B cell (primary cell): ENCODE results near the gene PROM2. TPM values are rescaled to one million over a fixed set of nuclear protein-coding genes. Genes with fewer than 3 reads are reported as not detected.

ENCODE experiments used
- ATAC-seq: fragments of 200-7000 bp; cut with Tn5 transposase; one replicate; pipeline ENCODE4 v1.10.0; 2021; ENCODE audit warnings: low read depth, mild to moderate bottlenecking, moderate number of reproducible peaks, moderate library complexity
- CTCF ChIA-PET: fragments of 350-600 bp; sonication (Branson Sonifier 250); formaldehyde crosslinking; loops from one replicate; lab custom pipeline; 2021; ENCODE audit warnings: antibody characterized with exemption, inconsistent platforms; lab: Charles Lee
- POLR2A ChIA-PET: fragments of 350-600 bp; sonication (Branson Sonifier 250); formaldehyde crosslinking; loops from one replicate; lab custom pipeline; 2021; ENCODE audit warnings: antibody characterized with exemption; lab: Charles Lee
- DNase-seq: peaks from one replicate; pipeline ENCODE4 v3.0.0; 2013
- H2AFZ ChIP-seq: 2 replicates; pipeline ENCODE4 v1.6.1; 2012; ENCODE audit warnings: mild to moderate bottlenecking, low read depth, low read length; ENCODE audit not compliant: insufficient read depth, poor library complexity, severe bottlenecking
- H3K27ac ChIP-seq, 2 donors: 1 replicate in 1 of 2; 2 replicates in 1 of 2; pipeline ENCODE4 v1.5.1; 2012 to 2013; ENCODE audit warnings: low read length in 2 of 2, mild to moderate bottlenecking in 2 of 2, moderate library complexity in 1 of 2
- H3K27me3 ChIP-seq, 4 experiments: fragments of 200-600 bp in 1 of 4; sonication (generic) in 1 of 4; replicated peaks in 1 of 4; 1 replicate in 2 of 4; 2 replicates in 2 of 4; pipeline versions ENCODE4 v1.6.1 to v1.7.0; 2013 to 2016; ENCODE audit warnings: low read length in 3 of 4, mild to moderate bottlenecking in 2 of 4, mixed read lengths in 1 of 4, moderate library complexity in 1 of 4; ENCODE audit not compliant: insufficient read depth in 4 of 4, control insufficient read depth in 3 of 4; ENCODE audit errors: control extremely low read depth in 1 of 4
- H3K36me3 ChIP-seq, 2 experiments: replicated peaks in 1 of 2; 1 replicate in 1 of 2; 2 replicates in 1 of 2; pipeline versions ENCODE4 v1.6.1 to v1.7.1; 2013; ENCODE audit warnings: low read length in 1 of 2; ENCODE audit not compliant: insufficient read depth in 2 of 2, control insufficient read depth in 1 of 2; ENCODE audit errors: control extremely low read depth in 1 of 2, extremely low read depth in 1 of 2
- H3K4me1 ChIP-seq, 2 donors: fragments of 200-600 bp in 1 of 2; sonication (generic) in 1 of 2; 1 replicate in 1 of 2; 2 replicates in 1 of 2; pipeline versions ENCODE4 v1.5.1 to v1.6.1; 2013 to 2017; ENCODE audit warnings: low read length in 2 of 2; ENCODE audit not compliant: control insufficient read depth in 2 of 2, insufficient read depth in 2 of 2
- H3K4me2 ChIP-seq: replicated peaks from 2 replicates; pipeline ENCODE3; 2012; ENCODE audit warnings: mild to moderate bottlenecking, low read depth, low read length; ENCODE audit not compliant: poor library complexity, severe bottlenecking
- H3K4me3 ChIP-seq, 5 experiments: fragments of 200-600 bp in 1 of 5; sonication (generic) in 1 of 5; 1 replicate in 3 of 5; 2 replicates in 2 of 5; pipeline versions ENCODE4 v1.5.1 to v1.7.0; 2011 to 2016; ENCODE audit warnings: low read length in 4 of 5, mild to moderate bottlenecking in 4 of 5, low read depth in 2 of 5, control low read depth in 1 of 5, moderate library complexity in 1 of 5; ENCODE audit not compliant: insufficient read depth in 1 of 5; ENCODE audit errors: control extremely low read depth in 1 of 5, extremely low read depth in 1 of 5
- H3K79me2 ChIP-seq: fragments of 200-600 bp; sonication (generic); one replicate; pipeline ENCODE4 v1.6.0; 2016; ENCODE audit warnings: low read length; ENCODE audit not compliant: control insufficient read depth, insufficient read depth
- H3K9ac ChIP-seq: fragments of 200-600 bp; sonication (generic); 2 replicates; pipeline ENCODE4 v1.6.1; 2017; ENCODE audit warnings: mild to moderate bottlenecking, low read length, moderate library complexity
- H3K9me3 ChIP-seq, 3 donors: one replicate each; pipeline versions ENCODE4 v1.6.1 to v1.7.1; 2013; ENCODE audit warnings: low read length in 2 of 3; ENCODE audit not compliant: control insufficient read depth in 2 of 3, insufficient read depth in 1 of 3; ENCODE audit errors: control extremely low read depth in 1 of 3
- H4K20me1 ChIP-seq: 2 replicates; pipeline ENCODE4 v1.6.0; 2012; ENCODE audit warnings: mild to moderate bottlenecking, low read length; ENCODE audit not compliant: insufficient read depth, control insufficient read depth, poor library complexity, severe bottlenecking
- H3K27ac Mint-ChIP-seq: one replicate; pipeline ENCODE4 v1.8.0; 2021; ENCODE audit warnings: mixed read lengths
- H3K27me3 Mint-ChIP-seq: one replicate; pipeline ENCODE4 v1.8.0; 2021; ENCODE audit warnings: mixed read lengths
- H3K4me1 Mint-ChIP-seq: one replicate; pipeline ENCODE4 v1.8.0; 2021; ENCODE audit warnings: mixed read lengths
- H3K4me3 Mint-ChIP-seq: one replicate; pipeline ENCODE4 v1.8.0; 2021; ENCODE audit warnings: mixed read lengths
- H3K9me3 Mint-ChIP-seq: one replicate; pipeline ENCODE4 v1.8.0; 2022; ENCODE audit warnings: mixed read lengths; ENCODE audit not compliant: insufficient read depth
- EZH2 ChIP-seq: IDR thresholded peaks from 2 replicates; pipeline ENCODE4 v1.6.1; 2012; ENCODE audit warnings: borderline replicate concordance, low read depth, mild to moderate bottlenecking, moderate library complexity, low read length; ENCODE audit not compliant: insufficient read depth, poor library complexity, severe bottlenecking
- WGBS: methylation state at CpG from one replicate; pipeline ENCODE4 v1.1.5; 2013; ENCODE audit warnings: missing lambda C conversion rate; ENCODE audit not compliant: insufficient coverage; 5-methylcytosine and 5-hydroxymethylcytosine counted together
- intact Hi-C: fragments of 100-400 bp; cut with micrococcal nuclease; formaldehyde crosslinking; loops from one replicate; pipeline ENCODE4 v1.10.0; 2022
- polyA plus RNA-seq: library from polyadenylated mRNA; depleted of rRNA; stranded (reverse); fragments of >200 nt; gene quantifications from 2 replicates; pipeline ENCODE4 v1.2.3, GENCODE V29; 2012
- total RNA-seq, 2 donors: library from RNA; stranded (reverse); fragments of 120-200 nt in 1 of 2; gene quantifications; 1 replicate in 1 of 2; 2 replicates in 1 of 2; pipeline versions ENCODE4 v1.2.3 to v1.2.4, GENCODE V29; 2013 to 2022
- TF ChIP-seq, protein P1 (sequence below): fragments of 200-600 bp; IDR thresholded peaks from one replicate; pipeline ENCODE4 v1.8.0; 2022; ENCODE audit warnings: antibody characterized with exemption, mild to moderate bottlenecking

Gene PROM2
- total and polyA plus RNA-seq, 2 donors (not counting 1 experiment from before 2014, with no cell fraction given), result 0.67 to 1.3 TPM

DNA sequence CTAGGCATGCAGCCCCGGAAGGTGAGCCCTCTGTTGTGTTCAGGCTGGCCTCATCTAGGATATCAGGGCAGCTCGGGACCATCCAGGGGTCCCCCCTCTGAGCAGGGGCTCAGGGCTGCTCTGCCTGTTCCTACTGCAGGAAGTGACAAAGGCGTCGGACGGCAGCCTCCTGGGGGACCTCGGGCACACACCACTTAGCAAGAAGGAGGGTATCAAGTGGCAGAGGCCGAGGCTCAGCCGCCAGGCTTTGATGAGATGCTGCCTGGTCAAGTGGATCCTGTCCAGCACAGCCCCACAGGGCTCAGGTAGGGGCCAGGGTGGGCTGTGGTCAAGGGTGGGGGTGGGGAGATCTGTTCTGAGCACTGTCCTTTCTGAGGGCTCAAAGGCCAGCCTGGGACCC lies 36.0 kb downstream of the PROM2 start:
- CTCF ChIA-PET, result no interaction called here
- DNase-seq (no peak), ATAC-seq (no peak)
- Histone ChIP-seq H3K27me3 (no peaks in the 10 kb centered on the region), H3K9ac (no peak overlapping the region), H3K4me2 (no peak overlapping the region), H3K27ac (no peak overlapping the region), H3K4me1 (no peaks in the 10 kb centered on the region), H3K9me3 (no peaks in the 10 kb centered on the region), H3K4me3 (no peak overlapping the region), H2AFZ (no peak overlapping the region), H3K36me3 (no peaks in the 10 kb centered on the region), H3K79me2 (no peaks in the 10 kb centered on the region), H4K20me1 (no peaks in the 10 kb centered on the region)
- H3K4me3 Mint-ChIP-seq, result no peak overlapping the region
- H3K27me3 Mint-ChIP-seq, result peaks cover 5% of the 10 kb centered on the region
- H3K4me1 Mint-ChIP-seq, result no peaks in the 10 kb centered on the region
- no peak overlapping the region for H3K27ac Mint-ChIP-seq
- 82% methylated on average over 8 of the region's 8 CpGs for WGBS
- H3K9me3 Mint-ChIP-seq, result no peaks in the 10 kb centered on the region
- no peak for TF ChIP-seq EZH2
- TF ChIP-seq, protein P1, sequence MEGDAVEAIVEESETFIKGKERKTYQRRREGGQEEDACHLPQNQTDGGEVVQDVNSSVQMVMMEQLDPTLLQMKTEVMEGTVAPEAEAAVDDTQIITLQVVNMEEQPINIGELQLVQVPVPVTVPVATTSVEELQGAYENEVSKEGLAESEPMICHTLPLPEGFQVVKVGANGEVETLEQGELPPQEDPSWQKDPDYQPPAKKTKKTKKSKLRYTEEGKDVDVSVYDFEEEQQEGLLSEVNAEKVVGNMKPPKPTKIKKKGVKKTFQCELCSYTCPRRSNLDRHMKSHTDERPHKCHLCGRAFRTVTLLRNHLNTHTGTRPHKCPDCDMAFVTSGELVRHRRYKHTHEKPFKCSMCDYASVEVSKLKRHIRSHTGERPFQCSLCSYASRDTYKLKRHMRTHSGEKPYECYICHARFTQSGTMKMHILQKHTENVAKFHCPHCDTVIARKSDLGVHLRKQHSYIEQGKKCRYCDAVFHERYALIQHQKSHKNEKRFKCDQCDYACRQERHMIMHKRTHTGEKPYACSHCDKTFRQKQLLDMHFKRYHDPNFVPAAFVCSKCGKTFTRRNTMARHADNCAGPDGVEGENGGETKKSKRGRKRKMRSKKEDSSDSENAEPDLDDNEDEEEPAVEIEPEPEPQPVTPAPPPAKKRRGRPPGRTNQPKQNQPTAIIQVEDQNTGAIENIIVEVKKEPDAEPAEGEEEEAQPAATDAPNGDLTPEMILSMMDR, result no peak
- POLR2A ChIA-PET, result no interaction called here
- intact Hi-C loops, result no loop called here

- Mint-ChIP-seq H3K4me1 (no peaks in the 10 kb centered on the region), H3K27ac (no peak overlapping the region), H3K27me3 (peaks cover 5% of the 10 kb centered on the region), H3K9me3 (no peaks in the 10 kb centered on the region), H3K4me3 (no peak overlapping the region)
- H4K20me1 ChIP-seq, result no peaks in the 10 kb centered on the region
- no peak overlapping the region for H2AFZ ChIP-seq
- CTCF ChIA-PET, result no interaction called here
- 94% methylated on average over 2 of the region's 4 CpGs for WGBS
- H3K27ac ChIP-seq, result no peak overlapping the region
- no peaks in the 10 kb centered on the region for H3K27me3 ChIP-seq
- H3K9me3 ChIP-seq, result no peaks in the 10 kb centered on the region
- no peaks in the 10 kb centered on the region for H3K79me2 ChIP-seq
- ATAC-seq (no peak), DNase-seq (no peak)
- no peaks in the 10 kb centered on the region for H3K4me1 ChIP-seq
- no peak overlapping the region for H3K4me2 ChIP-seq
- no peak overlapping the region for H3K4me3 ChIP-seq
- POLR2A ChIA-PET, result no interaction called here
- TF ChIP-seq, protein P1, result no peak
- TF ChIP-seq EZH2, result no peak
- intact Hi-C loops, result no loop called here
- no peaks in the 10 kb centered on the region for H3K36me3 ChIP-seq
- H3K9ac ChIP-seq, result no peak overlapping the region
These were observed 36.4 kb downstream of the PROM2 start for GRCh38 chr2:95310651-95311050.
